GM21367 (cell line): ENCODE results near the gene VPREB3.

Experiments
- ATAC-seq: cut with Tn5 transposase; IDR thresholded peaks from one replicate; pipeline ENCODE4 v1.9.1; 2021; ENCODE audit not compliant: unreplicated experiment

The VPREB3 gene

DNA sequence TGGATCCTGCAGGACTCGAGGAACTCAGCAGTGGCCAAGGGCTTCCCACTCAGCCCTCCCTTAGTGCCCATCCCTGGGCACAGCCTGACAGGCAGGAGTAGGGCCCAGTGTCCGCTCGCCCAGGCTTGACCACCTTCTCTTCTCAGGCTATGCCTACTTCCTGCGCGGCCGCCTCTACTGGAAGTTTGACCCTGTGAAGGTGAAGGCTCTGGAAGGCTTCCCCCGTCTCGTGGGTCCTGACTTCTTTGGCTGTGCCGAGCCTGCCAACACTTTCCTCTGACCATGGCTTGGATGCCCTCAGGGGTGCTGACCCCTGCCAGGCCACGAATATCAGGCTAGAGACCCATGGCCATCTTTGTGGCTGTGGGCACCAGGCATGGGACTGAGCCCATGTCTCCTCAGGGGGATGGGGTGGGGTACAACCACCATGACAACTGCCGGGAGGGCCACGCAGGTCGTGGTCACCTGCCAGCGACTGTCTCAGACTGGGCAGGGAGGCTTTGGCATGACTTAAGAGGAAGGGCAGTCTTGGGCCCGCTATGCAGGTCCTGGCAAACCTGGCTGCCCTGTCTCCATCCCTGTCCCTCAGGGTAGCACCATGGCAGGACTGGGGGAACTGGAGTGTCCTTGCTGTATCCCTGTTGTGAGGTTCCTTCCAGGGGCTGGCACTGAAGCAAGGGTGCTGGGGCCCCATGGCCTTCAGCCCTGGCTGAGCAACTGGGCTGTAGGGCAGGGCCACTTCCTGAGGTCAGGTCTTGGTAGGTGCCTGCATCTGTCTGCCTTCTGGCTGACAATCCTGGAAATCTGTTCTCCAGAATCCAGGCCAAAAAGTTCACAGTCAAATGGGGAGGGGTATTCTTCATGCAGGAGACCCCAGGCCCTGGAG, 29.3 kb upstream of the VPREB3 start:
- ATAC-seq, result no peak

DNA sequence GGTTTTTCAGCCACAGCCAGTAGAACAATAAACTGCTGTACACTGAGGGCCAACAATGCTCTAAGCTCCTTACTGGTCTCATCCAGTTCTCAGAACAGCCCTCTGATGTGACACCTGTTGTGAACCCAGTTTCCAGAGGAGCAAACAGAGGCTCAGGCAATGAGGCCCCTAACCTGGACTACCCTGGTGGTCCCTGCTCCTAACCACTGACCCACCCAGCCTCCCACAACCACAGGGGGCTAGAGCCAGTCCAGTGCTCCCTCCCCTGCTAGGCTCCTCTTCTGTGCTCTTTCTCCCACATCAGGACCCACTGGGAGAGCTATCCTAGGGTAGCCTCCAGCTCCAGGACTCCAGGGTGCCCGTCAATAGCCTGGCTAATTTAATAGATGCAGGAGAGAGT, 28.5 kb upstream of the VPREB3 start:
- no peak for ATAC-seq

DNA sequence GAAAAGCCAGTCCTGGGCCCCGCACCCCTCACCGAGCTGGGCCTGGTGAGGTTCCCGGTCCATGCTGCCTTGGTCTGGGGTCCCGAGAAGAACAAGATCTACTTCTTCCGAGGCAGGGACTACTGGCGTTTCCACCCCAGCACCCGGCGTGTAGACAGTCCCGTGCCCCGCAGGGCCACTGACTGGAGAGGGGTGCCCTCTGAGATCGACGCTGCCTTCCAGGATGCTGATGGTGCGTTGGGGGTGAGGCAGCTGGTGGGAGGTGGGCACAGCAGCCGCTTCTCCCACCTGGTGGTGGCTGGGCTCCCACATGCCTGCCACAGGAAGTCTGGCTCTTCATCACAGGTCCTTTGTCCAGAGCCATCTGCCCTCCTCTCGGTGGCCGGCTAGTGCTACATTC, 28.0 kb upstream of the VPREB3 start:
- no peak for ATAC-seq

DNA sequence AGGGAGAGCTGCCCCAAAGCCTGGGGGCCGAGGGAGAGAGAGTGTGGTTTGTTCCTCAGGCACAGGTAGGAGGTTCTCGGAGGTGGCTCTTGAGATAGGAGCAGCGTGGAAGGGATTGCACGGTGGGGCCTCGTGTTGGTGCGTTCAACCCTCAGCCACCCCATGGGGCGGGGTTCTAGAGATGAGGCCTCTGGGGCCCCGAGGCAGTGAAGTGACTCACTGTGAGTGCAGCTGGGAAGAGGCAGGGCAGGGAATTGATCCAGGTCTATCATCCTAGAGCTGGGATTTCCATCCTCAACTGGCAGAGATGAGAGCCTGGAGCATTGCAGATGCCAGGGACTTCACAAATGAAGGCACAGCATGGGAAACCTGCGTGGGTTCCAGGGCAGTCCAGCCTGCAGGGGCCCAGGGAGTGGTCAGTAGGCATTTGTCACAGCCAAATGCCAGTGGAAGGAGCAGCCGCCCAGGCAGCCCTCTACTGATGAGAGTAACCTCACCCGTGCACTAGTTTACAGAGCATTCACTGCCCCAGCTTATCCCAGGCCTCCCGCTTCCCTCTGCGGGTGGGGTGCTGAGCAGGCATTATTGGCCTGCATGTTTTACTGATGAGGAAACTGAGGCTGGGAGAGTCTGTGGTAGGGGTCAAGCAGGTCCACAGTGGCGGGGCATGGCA, 27.4 kb upstream of the VPREB3 start:
- no peak for ATAC-seq

DNA sequence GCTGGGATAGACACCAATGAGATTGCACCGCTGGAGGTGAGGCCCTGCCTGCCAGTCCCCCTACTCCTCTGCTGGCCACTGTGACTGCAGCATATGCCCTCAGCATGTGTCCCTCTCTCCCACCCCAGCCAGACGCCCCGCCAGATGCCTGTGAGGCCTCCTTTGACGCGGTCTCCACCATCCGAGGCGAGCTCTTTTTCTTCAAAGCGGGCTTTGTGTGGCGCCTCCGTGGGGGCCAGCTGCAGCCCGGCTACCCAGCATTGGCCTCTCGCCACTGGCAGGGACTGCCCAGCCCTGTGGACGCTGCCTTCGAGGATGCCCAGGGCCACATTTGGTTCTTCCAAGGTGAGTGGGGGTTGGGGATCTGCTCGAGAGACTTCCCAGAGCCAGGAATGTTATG, 26.8 kb upstream of the VPREB3 start:
- no peak for ATAC-seq

DNA sequence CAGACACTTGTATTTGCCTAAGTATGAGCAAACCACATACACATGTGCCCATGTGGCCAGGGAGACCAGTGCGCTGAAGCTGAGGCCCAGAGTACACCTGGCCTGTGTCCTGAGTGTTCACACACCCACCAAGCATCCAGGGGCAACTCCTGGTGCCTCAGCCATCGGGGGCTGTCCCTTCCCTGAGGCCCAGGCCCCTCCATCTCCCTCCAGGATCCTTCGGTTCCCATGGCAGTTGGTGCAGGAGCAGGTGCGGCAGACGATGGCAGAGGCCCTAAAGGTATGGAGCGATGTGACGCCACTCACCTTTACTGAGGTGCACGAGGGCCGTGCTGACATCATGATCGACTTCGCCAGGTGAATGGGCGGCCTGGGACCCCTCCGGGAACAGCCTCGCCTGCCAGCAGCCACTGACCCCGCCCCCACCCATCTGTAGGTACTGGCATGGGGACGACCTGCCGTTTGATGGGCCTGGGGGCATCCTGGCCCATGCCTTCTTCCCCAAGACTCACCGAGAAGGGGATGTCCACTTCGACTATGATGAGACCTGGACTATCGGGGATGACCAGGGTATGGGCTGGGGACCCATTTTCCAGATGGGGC, 26.0 kb upstream of the VPREB3 start:
- no peak for ATAC-seq

DNA sequence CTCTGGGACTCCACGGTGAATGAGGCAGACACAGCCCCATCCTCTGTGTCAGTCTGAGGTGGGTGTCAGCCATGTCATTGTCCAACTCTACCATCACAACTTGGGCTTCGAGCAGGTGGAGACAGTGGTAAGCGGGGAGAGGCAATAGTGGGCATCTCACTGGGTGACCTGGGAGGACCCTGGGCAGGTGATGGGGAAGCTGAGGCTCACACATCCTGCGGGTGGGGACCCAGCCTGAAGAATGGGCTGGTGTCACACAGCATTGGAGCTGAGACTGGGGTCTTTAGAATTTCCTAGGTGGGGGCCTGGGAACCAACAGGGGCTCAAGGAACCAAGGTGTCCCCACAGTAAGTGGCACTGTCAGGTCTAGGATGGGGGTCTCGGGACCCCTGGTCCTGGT, 25.5 kb upstream of the VPREB3 start:
- ATAC-seq, result no peak

DNA sequence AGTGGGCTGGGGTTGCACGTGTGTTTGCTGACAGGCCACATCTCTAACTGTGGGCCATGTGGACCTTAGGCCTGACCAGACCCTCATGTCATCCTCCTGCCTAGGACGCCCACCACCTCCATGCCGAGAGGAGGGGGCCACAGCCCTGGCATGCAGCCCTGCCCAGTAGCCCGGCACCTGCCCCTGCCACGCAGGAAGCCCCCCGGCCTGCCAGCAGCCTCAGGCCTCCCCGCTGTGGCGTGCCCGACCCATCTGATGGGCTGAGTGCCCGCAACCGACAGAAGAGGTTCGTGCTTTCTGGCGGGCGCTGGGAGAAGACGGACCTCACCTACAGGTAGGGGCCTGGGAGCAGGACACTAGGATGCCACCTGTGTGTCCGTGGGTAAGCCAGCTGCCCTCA, 24.9 kb upstream of the VPREB3 start:
- no peak for ATAC-seq

DNA sequence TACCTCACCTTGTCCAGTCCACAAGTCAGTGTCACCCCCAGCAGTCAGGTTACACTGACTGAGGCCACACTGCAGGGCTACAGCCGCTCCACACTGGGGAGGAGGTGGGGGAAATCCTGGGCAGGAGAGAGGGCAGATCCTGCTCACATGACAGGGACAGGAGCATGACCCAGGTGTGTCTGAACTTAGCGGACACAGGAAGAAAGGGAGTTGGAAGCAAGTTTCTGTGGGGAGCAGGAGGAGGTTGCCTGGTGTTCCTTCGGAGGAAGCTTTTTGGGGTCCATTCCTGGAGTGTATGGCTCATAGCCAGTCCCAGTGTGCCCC, 24.3 kb upstream of the VPREB3 start:
- ATAC-seq, result no peak

DNA sequence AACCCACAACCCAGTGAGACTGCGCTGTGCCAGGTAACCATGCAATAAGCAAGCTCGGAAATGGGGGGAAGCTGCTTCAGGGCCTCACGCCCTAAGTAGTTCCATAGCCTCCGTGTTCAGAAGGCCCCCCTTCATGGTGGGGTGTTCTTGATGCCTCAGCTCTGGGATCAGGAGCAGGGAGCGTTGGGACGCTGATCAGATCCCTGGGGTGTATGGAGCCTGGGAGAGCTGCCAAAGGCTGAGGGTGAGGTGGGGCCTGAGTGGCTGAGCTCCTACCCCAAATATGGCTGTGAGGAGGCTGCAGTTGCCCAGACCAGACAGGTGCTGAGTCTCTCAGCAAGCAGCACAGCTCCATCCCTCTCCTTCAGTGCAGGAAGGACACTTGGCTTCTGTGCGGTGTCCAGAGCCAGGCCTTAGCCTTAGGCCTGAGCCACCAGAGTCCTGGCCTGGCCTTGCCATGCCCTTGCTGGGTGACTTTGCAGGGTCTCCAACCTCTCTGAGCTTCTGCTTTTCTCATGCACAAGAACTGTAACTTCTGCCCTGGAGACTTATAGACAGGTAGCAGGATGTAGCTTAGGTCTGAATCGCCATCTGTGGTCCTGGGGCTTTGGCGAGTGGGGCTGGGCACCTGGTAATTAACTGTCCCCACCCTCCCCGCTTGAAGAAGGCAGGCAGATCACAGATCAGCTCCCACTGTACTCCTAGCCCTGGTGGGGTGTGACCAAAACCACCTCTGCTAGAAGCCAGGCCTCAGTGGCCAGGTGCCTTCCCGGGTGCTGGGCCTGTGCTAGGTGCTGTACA, 23.8 kb upstream of the VPREB3 start:
- ATAC-seq, result no peak

DNA sequence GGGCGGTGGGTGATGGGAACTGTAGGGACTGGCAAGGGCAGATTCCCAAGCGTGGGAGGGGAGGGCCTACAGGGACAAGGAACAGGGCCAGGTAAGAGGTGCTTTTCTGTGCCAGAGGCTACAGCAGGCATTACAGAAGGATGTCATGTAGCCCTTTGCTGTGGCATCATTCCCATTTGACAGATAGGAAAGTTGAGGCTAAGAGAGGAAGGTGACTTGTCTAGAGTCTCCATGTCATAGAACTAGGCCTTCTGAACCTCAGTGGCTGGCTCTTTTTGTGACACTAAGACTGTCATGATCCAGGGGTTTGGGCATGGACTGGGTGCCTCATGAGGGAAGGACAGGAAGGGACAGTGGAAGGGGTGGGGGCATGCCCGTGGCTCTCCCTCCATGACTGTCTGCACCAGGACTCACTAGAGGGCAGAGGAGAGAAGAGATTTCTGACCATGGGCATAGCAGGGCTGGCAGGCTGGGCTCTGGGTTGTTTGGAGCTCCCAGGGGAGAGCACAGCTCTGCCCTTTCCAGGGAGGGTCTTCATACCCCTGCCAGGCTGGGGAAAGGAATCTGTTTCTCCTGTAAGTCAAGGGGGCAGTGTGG, 21.7 kb upstream of the VPREB3 start:
- no peak for ATAC-seq

DNA sequence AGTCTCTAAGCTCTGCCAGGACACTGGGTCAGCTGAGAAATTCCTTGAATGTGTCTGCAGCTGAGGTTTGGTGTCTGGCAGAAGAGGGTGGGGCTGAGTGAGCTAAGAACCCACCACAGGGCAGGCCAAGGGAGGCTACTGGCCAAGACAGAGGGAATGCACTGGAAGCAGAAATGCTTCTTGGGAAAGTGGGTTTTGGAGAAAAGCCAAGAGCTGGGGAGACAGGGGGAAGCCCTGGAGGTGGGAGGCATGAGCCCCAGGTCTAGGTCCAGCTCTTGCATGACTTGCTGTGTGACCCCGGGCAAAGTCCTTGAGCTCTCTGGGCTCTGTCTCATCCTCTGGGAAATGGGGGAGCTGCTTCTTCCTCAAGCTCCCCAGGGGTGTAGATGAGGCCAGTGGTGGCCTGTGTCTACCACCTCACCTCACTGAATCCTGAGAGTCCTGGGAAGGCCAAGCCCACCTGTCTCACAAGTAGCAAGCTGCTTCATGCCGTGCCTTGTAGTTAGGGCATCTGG, 20.8 kb upstream of the VPREB3 start:
- no peak for ATAC-seq

DNA sequence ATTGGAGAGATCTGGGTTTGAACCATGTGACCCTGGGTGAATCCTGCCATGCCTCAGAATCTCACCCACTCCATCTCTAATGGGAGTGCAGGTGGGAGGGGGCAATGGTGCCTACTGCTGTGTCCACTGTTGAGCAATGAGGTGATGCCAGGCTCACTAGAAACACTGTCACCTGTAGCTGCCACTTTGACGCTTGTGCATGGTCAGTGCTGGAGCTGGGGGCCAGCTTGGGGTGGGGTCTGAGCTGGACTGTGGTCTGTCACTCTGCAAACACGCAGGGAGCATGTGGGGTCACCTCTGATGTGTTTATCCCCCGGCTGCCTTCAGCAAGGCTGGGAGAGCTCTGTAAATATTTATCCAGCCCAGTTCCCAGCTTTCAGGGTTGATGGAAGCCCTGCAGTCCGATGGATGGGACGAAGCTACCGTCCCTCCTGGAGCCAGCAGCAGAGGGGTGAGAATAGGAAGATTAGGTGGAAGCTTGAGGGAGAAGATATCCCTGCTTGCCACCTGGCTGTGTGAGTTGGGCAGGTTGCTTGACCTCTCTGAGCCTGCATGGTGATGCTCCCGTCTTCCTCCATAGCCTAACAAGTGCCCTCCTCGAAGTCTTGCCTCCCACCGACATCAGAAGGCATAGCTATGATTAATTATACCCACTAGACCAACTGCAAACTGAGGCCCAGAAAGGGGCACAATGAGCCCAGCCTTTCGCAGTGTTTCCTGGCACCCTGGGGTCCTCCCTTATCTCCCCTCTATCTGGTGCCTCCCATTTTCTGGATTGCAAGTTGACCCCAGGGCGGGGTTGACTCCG, 20.1 kb upstream of the VPREB3 start:
- no peak for ATAC-seq

DNA sequence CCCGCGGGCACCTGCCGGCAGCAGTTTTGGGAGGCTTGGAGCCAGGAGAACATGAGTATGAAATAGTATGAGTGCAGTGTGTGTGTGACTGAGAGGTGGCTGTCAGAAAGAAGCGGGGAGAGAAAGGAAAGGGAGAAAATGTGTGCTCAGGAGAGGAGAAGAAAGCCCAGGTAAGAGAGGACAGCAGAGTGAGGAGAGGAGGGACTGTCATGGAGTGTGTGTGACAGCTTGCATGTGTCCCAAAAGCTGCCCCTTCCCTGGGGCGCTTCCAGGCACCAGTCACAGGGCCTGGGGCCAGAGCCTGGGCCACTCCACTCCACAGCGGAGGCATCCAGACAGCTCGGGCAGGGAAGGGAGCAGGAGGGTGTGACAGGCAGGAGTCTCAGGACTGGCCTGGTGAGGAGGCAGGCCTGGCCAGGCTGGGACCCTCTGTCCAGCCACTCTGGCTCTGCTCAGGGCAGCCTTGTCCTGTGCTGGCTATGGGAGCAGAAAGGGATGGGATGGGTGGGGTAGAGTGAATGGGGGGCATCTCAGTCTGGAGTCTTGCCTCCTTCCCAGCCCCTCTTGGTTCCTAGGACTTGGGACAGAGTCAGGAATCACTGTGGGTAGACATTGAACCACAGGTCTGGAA, 19.4 kb upstream of the VPREB3 start:
- ATAC-seq, result no peak

DNA sequence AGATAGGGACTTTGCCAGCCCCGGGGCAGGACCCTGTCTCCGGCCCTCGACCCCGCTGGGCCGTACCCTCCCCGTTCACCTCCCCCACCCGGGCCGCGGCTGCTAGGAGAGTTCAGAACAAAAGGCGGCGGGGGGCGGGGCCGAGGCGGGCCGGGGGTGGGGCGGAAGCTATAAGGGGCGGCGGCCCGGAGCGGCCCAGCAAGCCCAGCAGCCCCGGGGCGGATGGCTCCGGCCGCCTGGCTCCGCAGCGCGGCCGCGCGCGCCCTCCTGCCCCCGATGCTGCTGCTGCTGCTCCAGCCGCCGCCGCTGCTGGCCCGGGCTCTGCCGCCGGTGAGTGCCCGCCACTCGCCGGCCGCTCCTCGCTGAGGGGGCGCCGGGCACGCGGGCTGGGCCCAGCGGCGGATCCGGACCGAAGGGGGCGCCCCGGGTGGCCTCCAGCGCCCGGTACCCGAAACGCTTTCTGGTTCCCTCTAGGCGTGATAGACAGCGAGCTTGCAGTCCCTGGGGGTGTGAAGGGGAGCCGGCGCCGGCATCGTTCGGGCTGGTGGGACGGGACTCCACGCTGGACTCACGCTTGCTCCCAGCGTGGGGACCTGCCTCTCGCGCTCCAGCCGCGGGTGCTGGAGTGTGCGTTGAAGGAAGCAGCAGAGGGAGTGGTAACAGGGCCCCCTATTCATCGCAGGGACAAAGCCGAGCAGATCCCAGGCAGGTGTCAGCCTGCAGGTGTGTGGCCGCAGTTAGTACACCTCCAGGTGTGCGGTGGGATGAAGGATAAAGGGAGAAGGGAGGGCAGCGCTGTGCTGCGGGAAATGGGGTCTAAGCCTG, 18.6 kb upstream of the VPREB3 start, which contains the start of gene MMP11:
Gene MMP11 (plus strand): TSS at position 201 of the 825 bp plus-strand sequence. CDS start 22 bp downstream, at position 223.
- no peak for ATAC-seq

DNA sequence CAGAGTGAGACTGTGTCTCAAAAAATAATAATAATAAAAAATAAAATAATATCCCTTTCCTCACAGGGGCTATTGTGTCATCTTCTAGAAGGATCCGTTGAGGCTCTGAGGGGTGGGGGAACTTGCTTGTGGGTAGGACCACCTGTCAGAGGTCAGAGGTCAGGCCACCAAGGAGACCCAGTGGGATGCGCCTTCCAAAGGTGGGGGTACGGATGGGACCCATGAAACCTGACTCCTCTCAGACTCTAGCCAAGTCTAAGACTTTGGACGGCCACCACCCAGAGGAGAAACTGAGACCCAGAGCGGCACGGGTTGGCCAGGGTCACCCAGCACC, 18.1 kb upstream of the VPREB3 start:
- ATAC-seq, result no peak

DNA sequence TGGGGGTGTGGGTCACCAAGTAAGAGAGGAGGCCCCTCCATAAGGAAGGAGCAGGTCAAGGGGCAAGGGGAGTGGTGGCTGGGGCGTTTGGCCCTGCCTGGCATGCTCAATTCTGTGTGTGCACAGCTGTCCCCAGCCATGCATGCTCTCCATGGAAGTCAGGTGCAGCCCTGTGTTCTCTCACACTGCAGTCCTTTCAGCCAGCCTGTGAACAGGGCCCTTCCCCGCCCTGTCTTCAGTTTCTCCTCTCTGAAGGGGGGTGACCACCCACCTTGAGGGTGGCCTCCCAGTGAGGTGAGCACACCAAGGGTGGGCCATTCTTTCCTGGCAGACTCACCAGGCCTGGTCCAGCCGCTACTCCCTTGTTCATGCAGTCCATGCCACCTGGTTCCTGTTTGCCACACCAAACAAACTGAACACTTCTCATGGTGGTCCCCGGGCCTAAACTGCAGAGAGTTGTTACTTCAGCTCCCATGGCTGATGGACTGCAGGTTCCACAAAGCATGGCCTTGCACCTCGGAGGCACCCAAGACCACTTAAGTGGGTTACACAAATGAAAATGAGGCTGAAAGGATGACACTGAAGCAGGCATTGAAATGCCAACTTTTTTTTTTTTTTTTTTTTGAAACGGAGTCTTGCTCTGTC, 15.2 kb upstream of the VPREB3 start:
- ATAC-seq, result no peak
